IPS-20b (cell line): Measurements from ENCODE around the gene RAB40A.

Source experiments
- H3K27ac ChIP-seq: one replicate; pipeline ENCODE4 v1.5.1; 2013; ENCODE audit warnings: low read length
- H3K27me3 ChIP-seq: 2 replicates; pipeline ENCODE4 v1.6.1; 2013; ENCODE audit warnings: mild to moderate bottlenecking, low read length, inconsistent platforms; ENCODE audit not compliant: insufficient read depth
- H3K36me3 ChIP-seq: 2 replicates; pipeline ENCODE4 v1.6.1; 2013; ENCODE audit warnings: low read depth, mild to moderate bottlenecking, inconsistent platforms, low read length, moderate library complexity; ENCODE audit not compliant: insufficient read depth
- H3K4me1 ChIP-seq: 2 replicates; pipeline ENCODE4 v1.6.1; 2013; ENCODE audit warnings: mild to moderate bottlenecking, control low read depth, inconsistent platforms, low read length, moderate library complexity; ENCODE audit not compliant: insufficient read depth
- H3K4me3 ChIP-seq: 2 replicates; pipeline ENCODE4 v1.5.1; 2013; ENCODE audit warnings: mild to moderate bottlenecking, low read length, inconsistent platforms
- H3K9ac ChIP-seq: 2 replicates; pipeline ENCODE4 v1.6.1; 2013; ENCODE audit warnings: low read depth, mild to moderate bottlenecking, inconsistent platforms, low read length, moderate library complexity
- H3K9me3 ChIP-seq: 2 replicates; pipeline ENCODE4 v1.6.1; 2013; ENCODE audit warnings: mild to moderate bottlenecking, low read depth, low read length, inconsistent platforms; ENCODE audit not compliant: insufficient read depth

RAB40A gene

GRCh38 chrX:103538728-103539127 lies 19.4 kb upstream of the RAB40A start:
- H3K4me3 ChIP-seq: no peak overlapping the region
- H3K36me3 ChIP-seq: no peaks in the 10 kb centered on the region
- no peaks in the 10 kb centered on the region for H3K4me1 ChIP-seq
- no peak overlapping the region for H3K9ac ChIP-seq
- no peak overlapping the region for H3K27ac ChIP-seq
- H3K27me3 ChIP-seq: no peaks in the 10 kb centered on the region; the same call in 1 of the 2 replicates
- no peaks in the 10 kb centered on the region for H3K9me3 ChIP-seq

GRCh38 chrX:103537871-103538387 lies 18.6 kb upstream of the RAB40A start:
- Histone ChIP-seq H3K27ac (no peak overlapping the region), H3K36me3 (no peaks in the 10 kb centered on the region), H3K4me1 (no peaks in the 10 kb centered on the region), H3K9me3 (no peaks in the 10 kb centered on the region), H3K9ac (no peak overlapping the region), H3K27me3 (no peaks in the 10 kb centered on the region; the same call in 1 of the 2 replicates), H3K4me3 (no peak overlapping the region)

- Histone ChIP-seq H3K9ac (no peak overlapping the region), H3K27me3 (no peaks in the 10 kb centered on the region; the same call in 1 of the 2 replicates), H3K36me3 (no peaks in the 10 kb centered on the region)
These were observed 17.4 kb upstream of the RAB40A start for GRCh38 chrX:103536732-103537131.

GRCh38 chrX:103536071-103536470 lies 16.8 kb upstream of the RAB40A start:
- Histone ChIP-seq H3K9ac (no peak overlapping the region), H3K4me1 (no peaks in the 10 kb centered on the region), H3K36me3 (no peaks in the 10 kb centered on the region), H3K4me3 (no peak overlapping the region), H3K9me3 (no peaks in the 10 kb centered on the region), H3K27ac (no peak overlapping the region), H3K27me3 (no peaks in the 10 kb centered on the region; the same call in 1 of the 2 replicates)

More at GRCh38 chrX:103536732-103537131, 17.4 kb upstream of the RAB40A start:
- no peaks in the 10 kb centered on the region for H3K4me1 ChIP-seq
- no peak overlapping the region for H3K4me3 ChIP-seq
- H3K9me3 ChIP-seq: no peaks in the 10 kb centered on the region
- no peak overlapping the region for H3K27ac ChIP-seq

- Histone ChIP-seq H3K4me1 (no peaks in the 10 kb centered on the region), H3K27ac (no peak overlapping the region), H3K4me3 (no peak overlapping the region), H3K9me3 (no peaks in the 10 kb centered on the region), H3K36me3 (no peaks in the 10 kb centered on the region), H3K9ac (no peak overlapping the region), H3K27me3 (no peaks in the 10 kb centered on the region; the same call in 1 of the 2 replicates)
These were observed 15.9 kb upstream of the RAB40A start for GRCh38 chrX:103535206-103535605.

DNA sequence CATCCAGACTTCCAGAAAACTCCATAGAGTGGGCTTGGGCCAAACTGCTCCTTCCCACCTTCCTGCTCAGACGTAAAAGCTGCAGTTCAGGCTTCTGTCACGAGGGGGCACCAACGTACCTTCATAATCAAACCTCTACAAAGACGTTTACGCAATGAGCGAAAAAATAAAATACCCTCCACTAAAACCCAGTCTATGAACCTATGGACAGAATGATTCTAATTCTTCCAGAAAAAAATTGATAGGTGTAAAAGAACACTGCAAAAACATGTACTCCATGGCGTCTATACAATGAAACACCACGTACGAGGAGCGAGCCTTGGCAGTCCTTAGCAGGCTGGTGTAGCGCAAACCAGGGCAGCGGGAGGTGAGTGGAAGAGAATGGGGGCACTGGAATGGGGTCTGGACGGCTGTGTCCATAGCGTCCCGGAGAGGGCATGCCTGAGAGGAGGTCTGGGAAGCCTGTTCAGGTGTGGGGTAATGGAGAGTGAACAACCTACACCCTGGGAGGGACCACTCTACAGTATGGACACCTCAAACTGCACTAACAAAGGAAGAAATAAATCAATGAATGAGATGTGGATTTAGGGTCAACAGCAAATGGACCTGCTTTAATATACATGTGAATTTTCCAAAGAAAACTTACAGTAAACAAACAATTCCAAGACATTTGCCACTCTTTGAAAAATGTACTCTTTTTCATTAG lies 14.4 kb upstream of the RAB40A start:
- peak overlapping the region; percentile 85 for H3K4me3 ChIP-seq
- H3K4me1 ChIP-seq: no peaks in the 10 kb centered on the region
- H3K9me3 ChIP-seq: no peaks in the 10 kb centered on the region
- no peak overlapping the region for H3K27ac ChIP-seq
- H3K9ac ChIP-seq: peak overlapping the region; percentile 56; the same call in 1 of the 2 replicates
- no peaks in the 10 kb centered on the region for H3K36me3 ChIP-seq
- H3K27me3 ChIP-seq: no peaks in the 10 kb centered on the region; the same call in 1 of the 2 replicates

DNA sequence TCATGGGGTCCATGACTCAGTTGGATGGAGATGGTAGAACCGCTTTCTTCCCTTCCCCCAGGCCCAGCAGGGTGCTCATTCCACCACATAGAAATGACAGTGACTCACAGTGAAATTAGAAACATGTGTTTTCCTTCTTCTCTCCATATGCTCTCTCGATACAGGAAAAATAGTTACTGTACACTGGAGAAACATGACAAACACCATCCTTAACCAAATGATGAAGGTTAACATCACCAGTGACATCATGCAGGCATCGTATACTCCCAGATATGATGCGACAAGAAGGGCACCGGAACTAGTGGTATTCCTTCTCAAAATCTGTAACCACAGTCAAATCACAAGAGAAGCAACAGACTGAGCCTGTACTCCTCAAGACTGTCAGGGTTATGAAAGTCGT lies 11.7 kb upstream of the RAB40A start:
- no peaks in the 10 kb centered on the region for H3K9me3 ChIP-seq
- H3K9ac ChIP-seq: no peak overlapping the region
- H3K27me3 ChIP-seq: no peaks in the 10 kb centered on the region; the same call in 1 of the 2 replicates
- no peak overlapping the region for H3K4me3 ChIP-seq
- no peak overlapping the region for H3K27ac ChIP-seq
- no peaks in the 10 kb centered on the region for H3K36me3 ChIP-seq
- H3K4me1 ChIP-seq: no peaks in the 10 kb centered on the region

GRCh38 chrX:103530545-103530944 lies 11.3 kb upstream of the RAB40A start:
- no peak overlapping the region for H3K9ac ChIP-seq
- H3K27ac ChIP-seq: no peak overlapping the region
- no peaks in the 10 kb centered on the region for H3K9me3 ChIP-seq
- H3K27me3 ChIP-seq: no peaks in the 10 kb centered on the region; the same call in 1 of the 2 replicates
- no peaks in the 10 kb centered on the region for H3K36me3 ChIP-seq
- no peaks in the 10 kb centered on the region for H3K4me1 ChIP-seq
- no peak overlapping the region for H3K4me3 ChIP-seq

GRCh38 chrX:103529550-103529949 lies 10.3 kb upstream of the RAB40A start:
- Histone ChIP-seq H3K9ac (no peak overlapping the region), H3K9me3 (no peaks in the 10 kb centered on the region), H3K4me3 (no peak overlapping the region), H3K27me3 (no peaks in the 10 kb centered on the region; the same call in 1 of the 2 replicates), H3K36me3 (no peaks in the 10 kb centered on the region), H3K27ac (no peak overlapping the region), H3K4me1 (no peaks in the 10 kb centered on the region)

- H3K27ac ChIP-seq: no peak overlapping the region
- no peaks in the 10 kb centered on the region for H3K27me3 ChIP-seq
- no peaks in the 10 kb centered on the region for H3K4me1 ChIP-seq
- H3K9ac ChIP-seq: no peak overlapping the region
- no peak overlapping the region for H3K4me3 ChIP-seq
- H3K36me3 ChIP-seq: no peaks in the 10 kb centered on the region
- H3K9me3 ChIP-seq: no peaks in the 10 kb centered on the region
These were observed 5.5 kb upstream of the RAB40A start for GRCh38 chrX:103524747-103525146.

- H3K9me3 ChIP-seq: no peaks in the 10 kb centered on the region
- no peaks in the 10 kb centered on the region for H3K36me3 ChIP-seq
- no peak overlapping the region for H3K4me3 ChIP-seq
- H3K27ac ChIP-seq: no peak overlapping the region
- no peaks in the 10 kb centered on the region for H3K27me3 ChIP-seq
- no peak overlapping the region for H3K9ac ChIP-seq
- no peaks in the 10 kb centered on the region for H3K4me1 ChIP-seq
These were observed 4.3 kb upstream of the RAB40A start for GRCh38 chrX:103523605-103524004.

DNA sequence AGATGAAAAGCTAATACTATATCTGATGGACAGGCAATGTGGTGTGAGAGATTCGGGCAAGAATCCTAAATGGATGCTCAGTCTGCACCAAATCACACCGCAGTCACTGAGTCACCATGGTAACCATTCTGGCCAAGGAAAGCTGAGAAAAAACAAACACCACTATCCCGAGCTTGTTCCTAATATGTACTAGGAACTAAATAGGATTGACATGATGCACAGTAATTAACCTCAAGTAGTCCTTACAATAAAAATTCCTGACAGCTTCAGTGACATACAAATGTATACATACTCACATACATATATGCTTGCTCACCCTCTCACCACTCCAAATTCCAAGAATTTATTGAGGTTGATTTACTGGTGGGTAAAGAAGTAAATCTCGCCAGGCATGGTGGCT lies 1.1 kb upstream of the RAB40A start:
- no peak overlapping the region for H3K27ac ChIP-seq
- no peaks in the 10 kb centered on the region for H3K9me3 ChIP-seq
- H3K4me1 ChIP-seq: no peaks in the 10 kb centered on the region
- H3K4me3 ChIP-seq: no peak overlapping the region
- no peaks in the 10 kb centered on the region for H3K36me3 ChIP-seq
- H3K27me3 ChIP-seq: no peaks in the 10 kb centered on the region
- H3K9ac ChIP-seq: no peak overlapping the region
